ENCODE results near the gene SLC39A9.

DNA sequence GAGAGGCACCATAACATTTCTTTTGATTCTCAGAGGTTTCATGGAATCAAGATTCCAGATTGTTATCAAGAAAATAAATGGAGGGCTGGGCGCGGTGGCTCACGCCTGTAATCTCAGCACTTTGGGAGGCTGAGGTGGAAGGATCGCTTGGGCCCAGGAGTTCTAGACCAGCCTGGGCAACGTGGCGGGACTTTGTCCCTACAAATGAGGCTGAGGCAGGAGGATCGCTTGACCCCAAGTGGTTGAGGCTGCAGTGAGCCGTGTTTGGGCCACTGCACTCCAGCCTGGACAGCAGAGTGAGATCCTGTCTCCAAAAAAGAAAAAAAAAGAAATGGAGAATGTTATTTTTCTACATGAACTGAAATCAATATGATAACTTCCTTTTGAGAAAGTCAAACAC is 1.3 kb downstream of the SLC39A9 start:
- TF ChIP-seq CTCF (IDR thresholded peaks at IDR 0.05) (no peak), POLR2AphosphoS5 (IDR thresholded peaks at IDR 0.05; ENCODE audit: low read depth, low read length) (no peak), SIN3A (IDR thresholded peaks at IDR 0.05; ENCODE audit: borderline replicate concordance, insufficient read depth, low read depth, low read length) (no peak), TCF7L2 (IDR thresholded peaks at IDR 0.05; ENCODE audit: low read depth, low read length) (no peak)
- TF ChIP-seq, protein P1, sequence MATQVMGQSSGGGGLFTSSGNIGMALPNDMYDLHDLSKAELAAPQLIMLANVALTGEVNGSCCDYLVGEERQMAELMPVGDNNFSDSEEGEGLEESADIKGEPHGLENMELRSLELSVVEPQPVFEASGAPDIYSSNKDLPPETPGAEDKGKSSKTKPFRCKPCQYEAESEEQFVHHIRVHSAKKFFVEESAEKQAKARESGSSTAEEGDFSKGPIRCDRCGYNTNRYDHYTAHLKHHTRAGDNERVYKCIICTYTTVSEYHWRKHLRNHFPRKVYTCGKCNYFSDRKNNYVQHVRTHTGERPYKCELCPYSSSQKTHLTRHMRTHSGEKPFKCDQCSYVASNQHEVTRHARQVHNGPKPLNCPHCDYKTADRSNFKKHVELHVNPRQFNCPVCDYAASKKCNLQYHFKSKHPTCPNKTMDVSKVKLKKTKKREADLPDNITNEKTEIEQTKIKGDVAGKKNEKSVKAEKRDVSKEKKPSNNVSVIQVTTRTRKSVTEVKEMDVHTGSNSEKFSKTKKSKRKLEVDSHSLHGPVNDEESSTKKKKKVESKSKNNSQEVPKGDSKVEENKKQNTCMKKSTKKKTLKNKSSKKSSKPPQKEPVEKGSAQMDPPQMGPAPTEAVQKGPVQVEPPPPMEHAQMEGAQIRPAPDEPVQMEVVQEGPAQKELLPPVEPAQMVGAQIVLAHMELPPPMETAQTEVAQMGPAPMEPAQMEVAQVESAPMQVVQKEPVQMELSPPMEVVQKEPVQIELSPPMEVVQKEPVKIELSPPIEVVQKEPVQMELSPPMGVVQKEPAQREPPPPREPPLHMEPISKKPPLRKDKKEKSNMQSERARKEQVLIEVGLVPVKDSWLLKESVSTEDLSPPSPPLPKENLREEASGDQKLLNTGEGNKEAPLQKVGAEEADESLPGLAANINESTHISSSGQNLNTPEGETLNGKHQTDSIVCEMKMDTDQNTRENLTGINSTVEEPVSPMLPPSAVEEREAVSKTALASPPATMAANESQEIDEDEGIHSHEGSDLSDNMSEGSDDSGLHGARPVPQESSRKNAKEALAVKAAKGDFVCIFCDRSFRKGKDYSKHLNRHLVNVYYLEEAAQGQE (IDR thresholded peaks at IDR 0.05; ENCODE audit: insufficient read depth in 1 of 2, low read depth in 2 of 2, low read length in 1 of 2): no peak

All from Panc1 (cell line).